OCI-LY3 (cell line): ENCODE measurements around the gene AQP12A.
"Not testable (repeated sequence)": the region's sequence is repeated elsewhere in the genome, so short reads cannot be mapped to it uniquely, and the experiment has no call there.

ENCODE experiments used
- EZH2phosphoT487 ChIP-seq: fragments of 200-600 bp; shearing (Covaris generic); IDR thresholded peaks from 2 replicates; pipeline ENCODE4 v1.6.1; 2018; ENCODE audit warnings: antibody characterized with exemption, mixed run types, low read depth
- TF ChIP-seq, protein P1 (sequence below): fragments of 200-600, 300-600 bp; sonication (generic); IDR thresholded peaks from 2 replicates; pipeline ENCODE4 v1.5.1; 2014; ENCODE audit warnings: antibody characterized with exemption, low read length, low read depth

DNA sequence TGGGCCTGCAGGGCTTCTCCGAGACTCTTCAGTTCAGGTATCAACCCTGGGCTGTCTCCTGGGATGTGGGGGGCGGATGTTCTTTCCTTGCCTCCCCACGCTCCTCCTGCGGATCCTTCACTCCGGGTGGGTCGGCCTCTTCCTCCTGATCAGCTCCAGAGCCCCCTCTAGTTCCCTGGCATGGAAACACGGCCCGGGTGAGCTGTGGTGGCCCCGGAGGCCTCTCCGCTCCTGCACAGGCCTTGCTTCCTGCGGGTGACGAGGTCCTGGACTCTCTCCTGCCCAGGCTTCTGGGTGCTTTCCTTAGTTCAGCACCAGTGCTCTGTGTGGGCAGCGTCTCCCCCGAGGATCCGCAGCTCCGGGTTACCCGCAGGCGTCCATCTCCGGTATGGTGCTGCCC lies 3.9 kb downstream of the AQP12A start:
- TF ChIP-seq, protein P1, sequence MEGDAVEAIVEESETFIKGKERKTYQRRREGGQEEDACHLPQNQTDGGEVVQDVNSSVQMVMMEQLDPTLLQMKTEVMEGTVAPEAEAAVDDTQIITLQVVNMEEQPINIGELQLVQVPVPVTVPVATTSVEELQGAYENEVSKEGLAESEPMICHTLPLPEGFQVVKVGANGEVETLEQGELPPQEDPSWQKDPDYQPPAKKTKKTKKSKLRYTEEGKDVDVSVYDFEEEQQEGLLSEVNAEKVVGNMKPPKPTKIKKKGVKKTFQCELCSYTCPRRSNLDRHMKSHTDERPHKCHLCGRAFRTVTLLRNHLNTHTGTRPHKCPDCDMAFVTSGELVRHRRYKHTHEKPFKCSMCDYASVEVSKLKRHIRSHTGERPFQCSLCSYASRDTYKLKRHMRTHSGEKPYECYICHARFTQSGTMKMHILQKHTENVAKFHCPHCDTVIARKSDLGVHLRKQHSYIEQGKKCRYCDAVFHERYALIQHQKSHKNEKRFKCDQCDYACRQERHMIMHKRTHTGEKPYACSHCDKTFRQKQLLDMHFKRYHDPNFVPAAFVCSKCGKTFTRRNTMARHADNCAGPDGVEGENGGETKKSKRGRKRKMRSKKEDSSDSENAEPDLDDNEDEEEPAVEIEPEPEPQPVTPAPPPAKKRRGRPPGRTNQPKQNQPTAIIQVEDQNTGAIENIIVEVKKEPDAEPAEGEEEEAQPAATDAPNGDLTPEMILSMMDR = not testable (repeated sequence)
- TF ChIP-seq EZH2phosphoT487 = not testable (repeated sequence)
